22Rv1 (cell line): ENCODE measurements around the gene PTX4.

Experiments used
- H3K27ac ChIP-seq: fragments of 450-650 bp; 2 replicates; pipeline ENCODE4 v1.5.1; 2017
- ZFX ChIP-seq: fragments of 450-650 bp; IDR thresholded peaks from 2 replicates; pipeline ENCODE4 v1.6.1; 2017; ENCODE audit warnings: antibody characterized with exemption, borderline replicate concordance
- TF ChIP-seq, protein P1 (sequence below): fragments of 450-650 bp; IDR thresholded peaks from 2 replicates; pipeline ENCODE4 v1.5.1; 2017; ENCODE audit warnings: mild to moderate bottlenecking

The PTX4 gene

DNA sequence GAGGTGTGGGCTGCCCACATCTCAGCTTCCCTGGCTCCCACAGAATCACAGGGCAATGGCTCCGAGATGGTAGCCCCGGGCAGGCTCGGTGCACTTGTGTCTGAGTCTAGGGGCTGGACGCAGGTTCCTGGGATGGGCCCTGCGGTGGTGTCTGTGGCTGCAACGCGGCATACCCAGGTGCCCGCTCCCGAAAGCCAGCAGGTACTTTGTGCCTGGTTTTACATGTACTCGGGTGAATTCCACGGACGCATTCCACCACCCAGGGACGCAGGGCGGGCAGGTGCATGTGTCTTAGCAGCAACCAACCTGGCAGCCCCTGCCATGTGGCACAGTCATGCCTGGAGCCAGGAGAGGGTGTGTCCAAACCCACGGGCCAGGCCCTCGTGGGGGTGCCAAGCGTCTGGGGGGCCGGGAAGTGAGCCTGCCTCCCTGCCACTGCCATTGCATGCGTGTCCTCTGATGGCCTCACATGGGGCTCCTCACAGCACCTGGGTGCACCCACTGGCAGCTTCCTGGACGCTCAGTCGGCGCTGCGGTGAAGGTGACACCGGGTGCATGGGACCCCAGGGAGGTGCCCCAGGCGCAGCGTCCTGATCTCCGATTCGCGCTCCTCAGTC is 40.3 kb upstream of the PTX4 start:
- H3K27ac ChIP-seq, result no peak overlapping the region
- TF ChIP-seq, protein P1, sequence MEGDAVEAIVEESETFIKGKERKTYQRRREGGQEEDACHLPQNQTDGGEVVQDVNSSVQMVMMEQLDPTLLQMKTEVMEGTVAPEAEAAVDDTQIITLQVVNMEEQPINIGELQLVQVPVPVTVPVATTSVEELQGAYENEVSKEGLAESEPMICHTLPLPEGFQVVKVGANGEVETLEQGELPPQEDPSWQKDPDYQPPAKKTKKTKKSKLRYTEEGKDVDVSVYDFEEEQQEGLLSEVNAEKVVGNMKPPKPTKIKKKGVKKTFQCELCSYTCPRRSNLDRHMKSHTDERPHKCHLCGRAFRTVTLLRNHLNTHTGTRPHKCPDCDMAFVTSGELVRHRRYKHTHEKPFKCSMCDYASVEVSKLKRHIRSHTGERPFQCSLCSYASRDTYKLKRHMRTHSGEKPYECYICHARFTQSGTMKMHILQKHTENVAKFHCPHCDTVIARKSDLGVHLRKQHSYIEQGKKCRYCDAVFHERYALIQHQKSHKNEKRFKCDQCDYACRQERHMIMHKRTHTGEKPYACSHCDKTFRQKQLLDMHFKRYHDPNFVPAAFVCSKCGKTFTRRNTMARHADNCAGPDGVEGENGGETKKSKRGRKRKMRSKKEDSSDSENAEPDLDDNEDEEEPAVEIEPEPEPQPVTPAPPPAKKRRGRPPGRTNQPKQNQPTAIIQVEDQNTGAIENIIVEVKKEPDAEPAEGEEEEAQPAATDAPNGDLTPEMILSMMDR, result no peak
- TF ChIP-seq ZFX, result no peak

DNA sequence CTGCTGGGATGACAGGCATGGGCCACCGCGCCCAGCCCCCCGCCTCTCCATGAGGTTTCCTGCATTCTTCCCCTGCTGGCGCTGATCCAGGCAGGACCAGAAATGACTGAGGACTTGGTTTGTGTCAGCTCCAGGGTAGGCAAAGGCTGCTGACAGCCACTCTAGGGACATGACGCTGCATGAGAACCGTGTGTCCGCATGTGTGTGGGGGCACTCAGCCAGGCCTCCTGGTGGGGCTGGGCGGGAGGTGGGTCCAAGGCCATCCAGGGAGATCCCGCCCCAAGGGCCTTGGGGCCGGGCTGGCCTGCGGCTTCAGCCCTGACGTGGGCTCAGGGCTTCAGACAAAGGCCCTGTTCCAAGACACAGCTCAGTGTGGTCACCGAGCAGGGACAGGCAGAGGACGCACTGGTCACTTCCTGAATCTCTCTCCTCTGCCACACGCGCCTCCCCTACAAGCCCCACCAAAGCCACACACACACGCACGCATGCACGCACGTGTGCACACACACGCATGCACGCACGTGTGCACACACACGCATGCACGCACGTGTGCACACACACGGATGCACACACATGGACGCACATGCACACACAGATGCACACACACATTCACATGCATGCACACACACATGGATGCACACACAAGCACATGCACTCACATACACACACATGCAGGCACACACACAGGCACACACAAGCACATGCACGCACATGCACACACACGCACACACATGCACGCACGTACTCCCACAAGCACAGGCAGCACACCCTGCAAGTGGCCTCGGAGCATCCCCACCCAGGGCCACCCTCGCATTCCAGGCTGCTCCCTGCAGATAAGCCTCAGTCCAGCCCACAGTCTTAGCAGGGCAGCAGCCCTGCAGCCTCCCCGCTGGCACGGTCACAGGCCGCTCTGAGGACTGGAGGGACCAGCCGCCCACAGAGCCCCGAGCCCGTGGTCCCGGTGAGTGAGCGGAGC is 39.4 kb upstream of the PTX4 start:
- no peak overlapping the region for H3K27ac ChIP-seq
- TF ChIP-seq, protein P1, result no peak
- TF ChIP-seq ZFX, result no peak

DNA sequence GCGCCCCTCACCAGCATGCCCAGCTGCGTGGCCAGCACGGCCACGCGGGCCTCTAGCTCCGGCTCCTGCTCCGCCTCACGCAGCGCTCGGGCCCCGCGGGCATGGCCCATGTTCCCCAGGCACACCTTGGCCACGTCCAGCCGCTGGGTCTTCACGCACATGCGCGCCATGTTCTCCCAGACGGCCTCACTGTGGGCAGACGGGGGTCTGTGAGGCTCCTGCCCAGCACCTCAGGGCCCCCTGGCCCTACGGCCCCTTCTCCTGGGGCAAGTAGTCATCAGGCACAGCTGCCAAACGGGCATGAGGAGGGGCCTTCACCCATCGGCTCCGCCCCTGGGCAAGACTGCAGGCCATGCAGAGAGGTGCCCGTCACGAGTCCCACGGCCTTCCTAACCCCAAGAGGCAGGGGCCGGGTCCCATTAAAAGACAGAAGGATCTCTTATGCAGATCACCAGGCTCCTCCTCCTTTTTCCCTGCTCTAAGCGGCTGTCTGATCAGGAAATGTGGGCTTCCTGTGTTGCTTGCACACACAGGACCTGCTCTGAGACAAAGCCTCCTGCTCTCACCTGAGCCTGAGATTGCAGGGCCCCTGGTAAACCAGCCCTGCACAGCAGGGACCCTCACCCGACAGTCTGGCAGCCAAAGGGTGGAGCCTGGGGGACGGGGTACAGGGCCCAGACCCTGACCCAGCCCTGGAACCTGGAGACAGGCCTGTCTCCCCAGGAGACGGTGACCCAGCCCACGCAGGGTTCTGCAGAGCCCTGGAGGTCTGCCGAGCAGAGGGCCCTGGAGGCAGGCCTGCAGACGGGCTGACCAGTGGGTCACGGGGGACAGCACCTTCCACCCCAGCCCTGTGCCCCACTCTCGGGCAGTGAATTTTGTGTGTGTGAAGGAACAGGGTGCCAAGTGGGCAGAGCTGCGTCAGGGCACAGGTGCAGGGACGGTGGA is 38.1 kb upstream of the PTX4 start:
- H3K27ac ChIP-seq, result no peak overlapping the region
- no peak for TF ChIP-seq ZFX
- TF ChIP-seq, protein P1, result no peak

DNA sequence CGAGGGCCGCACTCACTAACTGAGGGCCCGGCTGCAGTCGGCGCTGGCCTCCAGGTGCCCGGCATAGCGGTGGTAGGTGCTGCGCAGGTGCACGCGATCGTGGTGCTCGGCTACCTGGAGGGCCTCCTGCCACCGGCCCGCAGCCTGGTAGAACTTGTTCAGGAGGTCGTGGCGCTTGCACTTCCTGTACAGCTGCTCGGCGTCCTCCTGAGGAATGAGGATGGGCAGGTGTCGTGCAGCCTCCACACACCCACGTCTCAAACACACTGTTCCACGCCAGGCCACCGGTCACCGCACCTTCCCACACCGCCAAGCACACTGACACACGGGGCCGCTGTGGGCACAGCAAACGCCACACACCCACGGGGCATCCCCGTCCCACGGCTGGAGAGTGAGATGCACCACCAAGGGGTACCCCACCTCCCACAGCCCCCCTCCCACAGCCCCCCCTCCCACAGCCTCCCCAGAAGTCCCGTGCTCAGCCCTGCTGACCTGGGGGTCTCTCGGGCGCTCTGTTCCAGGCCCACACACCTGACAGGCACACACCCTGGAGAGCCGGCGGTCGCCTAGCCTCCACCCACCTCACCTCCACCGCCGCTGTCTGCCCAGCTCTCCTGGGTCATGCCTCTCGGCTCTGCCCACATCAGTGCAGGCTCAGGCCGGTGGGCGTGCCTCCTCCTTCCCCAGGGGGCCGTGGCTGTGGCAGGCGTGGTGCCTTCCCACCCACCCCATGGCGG is 37.3 kb upstream of the PTX4 start:
- H3K27ac ChIP-seq, result no peak overlapping the region

DNA sequence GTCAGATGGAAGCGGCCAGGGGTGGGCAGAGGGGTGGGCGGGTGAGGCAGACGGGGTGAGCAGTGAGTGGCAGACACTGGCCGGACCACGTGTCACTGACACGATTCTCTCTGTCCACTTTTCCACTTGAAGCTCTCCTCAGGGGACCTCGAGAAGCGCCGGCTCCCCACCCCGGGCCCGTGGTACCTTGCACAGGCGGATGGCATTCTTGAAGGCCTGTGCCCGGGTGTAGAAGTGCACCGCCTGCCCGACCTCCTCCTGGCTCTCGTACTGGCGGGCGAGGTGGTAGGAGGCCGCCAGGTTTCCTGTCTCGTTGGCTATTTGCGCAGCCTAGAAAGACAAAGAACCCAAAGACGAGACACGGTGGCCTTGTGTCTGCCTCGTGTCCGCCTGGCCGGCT is 35.6 kb upstream of the PTX4 start:
- H3K27ac ChIP-seq, result no peak overlapping the region
- no peak for TF ChIP-seq ZFX
- TF ChIP-seq, protein P1, result no peak

More for the DNA sequence above, 37.3 kb upstream of the PTX4 start:
- TF ChIP-seq, protein P1, result no peak
- TF ChIP-seq ZFX, result no peak

DNA sequence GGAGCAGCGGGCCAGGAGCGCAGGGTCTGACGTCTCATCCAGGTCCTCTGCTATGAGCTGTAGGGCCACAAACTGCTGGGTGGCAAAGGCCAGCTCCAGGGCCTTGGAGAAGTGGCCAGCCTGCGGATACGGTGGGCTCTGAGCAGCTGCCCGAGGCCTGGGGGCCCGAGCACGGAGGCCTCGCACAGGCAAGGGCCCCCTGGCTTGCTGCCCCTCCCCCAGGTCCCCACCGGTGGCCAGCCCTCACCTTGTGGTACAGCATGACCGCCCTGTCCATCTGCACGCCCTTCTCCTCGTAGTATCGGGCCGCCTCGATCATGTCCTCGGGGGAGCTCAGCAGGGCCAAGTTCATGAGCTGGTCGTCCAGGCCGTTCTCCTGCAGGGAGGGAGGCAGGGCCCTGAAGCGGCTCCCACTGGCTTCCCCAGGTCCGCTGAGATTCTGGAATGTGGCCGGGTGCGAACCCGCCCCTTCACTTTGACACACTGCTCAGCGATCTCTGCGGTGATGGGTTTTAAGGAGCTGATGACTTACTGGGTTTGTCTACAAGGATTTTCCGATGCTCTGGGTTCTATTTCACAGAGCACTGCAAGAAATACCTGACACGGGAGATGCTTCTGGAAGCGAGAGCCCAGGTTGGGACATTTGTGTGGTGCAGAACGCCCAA is 35.0 kb upstream of the PTX4 start:
- H3K27ac ChIP-seq, result no peak overlapping the region
- TF ChIP-seq, protein P1, result no peak
- TF ChIP-seq ZFX, result no peak
